Naive thymus-derived CD4-positive, alpha-beta T cell (primary cell): ENCODE data around the gene B3GAT2. TPM values are rescaled to one million over a fixed set of nuclear protein-coding genes. Genes with fewer than 3 reads are reported as not detected.

Experiments
- ATAC-seq: fragments of 150-1000 bp; cut with Tn5 transposase; 2 replicates; pipeline ENCODE4 v1.10.0; 2021; ENCODE audit warnings: mild to moderate bottlenecking, moderate library complexity
- CTCF ChIA-PET: fragments of 350-600 bp; sonication (Branson Sonifier 250); formaldehyde crosslinking; loops from one replicate; lab custom pipeline; 2021; ENCODE audit warnings: antibody characterized with exemption; lab: Charles Lee
- POLR2A ChIA-PET: fragments of 350-600 bp; sonication (Branson Sonifier 250); formaldehyde crosslinking; loops from one replicate; lab custom pipeline; 2021; ENCODE audit warnings: antibody characterized with exemption, inconsistent platforms; lab: Charles Lee
- DNase-seq, 9 donors: peaks; one replicate each; pipeline versions ENCODE4 v3.0.0 to v3.0.0-alpha.2; 2020 to 2022; ENCODE audit warnings: mixed read lengths in 1 of 9
- H3K27ac ChIP-seq: one replicate; pipeline ENCODE4 v1.7.0; 2013; ENCODE audit warnings: mild to moderate bottlenecking, low read depth, low read length, moderate library complexity
- H3K27me3 ChIP-seq, 2 donors: one replicate each; pipeline ENCODE4 v1.7.0; 2013; ENCODE audit warnings: low read length in 2 of 2, mild to moderate bottlenecking in 2 of 2, moderate library complexity in 2 of 2; ENCODE audit not compliant: control insufficient read depth in 2 of 2, insufficient read depth in 2 of 2
- H3K36me3 ChIP-seq, 3 experiments: 1 replicate in 2 of 3; 2 replicates in 1 of 3; pipeline ENCODE4 v1.7.0; 2013; ENCODE audit warnings: low read length in 3 of 3, mild to moderate bottlenecking in 3 of 3, moderate library complexity in 1 of 3; ENCODE audit not compliant: insufficient read depth in 3 of 3, control insufficient read depth in 2 of 3
- H3K4me1 ChIP-seq, 2 donors: one replicate each; pipeline ENCODE4 v1.7.0; 2013; ENCODE audit warnings: low read length in 2 of 2, mild to moderate bottlenecking in 2 of 2, moderate library complexity in 1 of 2; ENCODE audit not compliant: control insufficient read depth in 2 of 2, insufficient read depth in 2 of 2
- H3K4me3 ChIP-seq: 2 replicates; pipeline ENCODE4 v1.7.0; 2013; ENCODE audit warnings: mild to moderate bottlenecking, low read length
- H3K9me3 ChIP-seq, 3 experiments: 1 replicate in 2 of 3; 2 replicates in 1 of 3; pipeline ENCODE4 v1.7.0; 2013; ENCODE audit warnings: low read length in 3 of 3; ENCODE audit not compliant: control insufficient read depth in 2 of 3
- H3K27ac Mint-ChIP-seq, 9 donors: one replicate each; pipeline ENCODE4 v1.8.0; 2020 to 2022; ENCODE audit warnings: mixed read lengths in 9 of 9, mild to moderate bottlenecking in 8 of 9, moderate library complexity in 5 of 9, inconsistent platforms in 2 of 9
- H3K27me3 Mint-ChIP-seq, 5 donors: one replicate each; pipeline ENCODE4 v1.8.0; 2021 to 2022; ENCODE audit warnings: mixed read lengths in 5 of 5, mild to moderate bottlenecking in 1 of 5
- H3K36me3 Mint-ChIP-seq, 5 donors: one replicate each; pipeline ENCODE4 v1.8.0; 2020 to 2022; ENCODE audit warnings: mixed read lengths in 5 of 5, mild to moderate bottlenecking in 3 of 5, inconsistent platforms in 1 of 5
- H3K4me1 Mint-ChIP-seq, 7 donors: one replicate each; pipeline ENCODE4 v1.8.0; 2020 to 2022; ENCODE audit warnings: mixed read lengths in 7 of 7, mild to moderate bottlenecking in 3 of 7, inconsistent platforms in 1 of 7
- H3K4me3 Mint-ChIP-seq, 10 donors: one replicate each; pipeline ENCODE4 v1.8.0; 2020 to 2022; ENCODE audit warnings: mild to moderate bottlenecking in 10 of 10, mixed read lengths in 10 of 10, moderate library complexity in 6 of 10, inconsistent platforms in 2 of 10
- H3K9me3 Mint-ChIP-seq, 11 donors: one replicate each; pipeline ENCODE4 v1.8.0; 2020 to 2022; ENCODE audit warnings: mixed read lengths in 11 of 11, mild to moderate bottlenecking in 4 of 11, inconsistent platforms in 1 of 11, moderate library complexity in 1 of 11
- intact Hi-C, 2 donors: fragments of 100-400 bp; cut with micrococcal nuclease; formaldehyde crosslinking; loops; one replicate each; pipeline ENCODE4 v1.15.1; 2023
- polyA plus RNA-seq, 2 donors: library from polyadenylated mRNA; unstranded; fragments of 300-500 nt; fragmentation: Illumina TruSeq; gene quantifications; one replicate each; pipeline ENCODE4 v1.2.3, GENCODE V29; 2021
- total RNA-seq, 6 experiments: library from RNA in 5 of 6; stranded (reverse) in 5 of 6; gene quantifications; 1 replicate in 5 of 6; 2 replicates in 1 of 6; pipeline ENCODE4 v1.2.3 and lab custom pipeline; 2021 to 2026

B3GAT2 gene
- total and polyA plus RNA-seq, 7 experiments from 2014 or later, result 0.49 to 0.72 TPM; not detected in 5

- H3K4me1 ChIP-seq, result no peaks in the 10 kb centered on the region
- Mint-ChIP-seq H3K27me3 (no peaks in the 10 kb centered on the region), H3K9me3 (no peaks in the 10 kb centered on the region), H3K4me3 (no peak overlapping the region), H3K4me1 (peaks cover 0 to 16% (median 12%) of the 10 kb centered on the region in 7 donors), H3K27ac (no peak overlapping the region), H3K36me3 (peaks cover 5 to 31% (median 21%) of the 10 kb centered on the region in 5 donors)
- ATAC-seq (no peak), DNase-seq (no peak)
- ChIA-PET CTCF (interaction anchor here (0.9 kb wide), 1 partner anchor 43 kb away, joined by 3 read pairs; no protein-coding TSS in a partner anchor), POLR2A (no interaction called here)
- H3K36me3 ChIP-seq, result no peaks in the 10 kb centered on the region
- intact Hi-C loops, result no loop called here
- H3K27ac ChIP-seq, result no peak overlapping the region
- H3K4me3 ChIP-seq, result no peak overlapping the region
- H3K27me3 ChIP-seq, result no peaks in the 10 kb centered on the region
- no peaks in the 10 kb centered on the region for H3K9me3 ChIP-seq
Measured at GRCh38 chr6:70841112-70841511, 115.7 kb downstream of the B3GAT2 start.

- no peak for ATAC-seq
- H3K4me3 ChIP-seq, result no peak overlapping the region
- intact Hi-C loops, result no loop called here
- POLR2A ChIA-PET, result no interaction called here
- Mint-ChIP-seq H3K27me3 (no peaks in the 10 kb centered on the region), H3K36me3 (peaks cover 0 to 30% (median 21%) of the 10 kb centered on the region in 5 donors), H3K4me3 (no peak overlapping the region), H3K9me3 (no peaks in the 10 kb centered on the region), H3K4me1 (peaks cover 0 to 11% (median 4%) of the 10 kb centered on the region in 7 donors), H3K27ac (no peak overlapping the region)
- no peaks in the 10 kb centered on the region for H3K36me3 ChIP-seq
- H3K27ac ChIP-seq, result no peak overlapping the region
- no peak for DNase-seq
- H3K9me3 ChIP-seq, result no peaks in the 10 kb centered on the region
- no peaks in the 10 kb centered on the region for H3K27me3 ChIP-seq
- H3K4me1 ChIP-seq, result no peaks in the 10 kb centered on the region
- CTCF ChIA-PET, result no interaction called here
Measured at GRCh38 chr6:70839286-70840266, 117.3 kb downstream of the B3GAT2 start.

- ATAC-seq (no peak), DNase-seq (no peak)
- POLR2A ChIA-PET, result no interaction called here
- no peaks in the 10 kb centered on the region for H3K9me3 ChIP-seq
- Mint-ChIP-seq H3K36me3 (peaks cover 0 to 31% (median 23%) of the 10 kb centered on the region in 5 donors), H3K4me1 (peaks cover 0 to 9% (median 4%) of the 10 kb centered on the region in 7 donors), H3K27me3 (no peaks in the 10 kb centered on the region), H3K4me3 (no peak overlapping the region), H3K27ac (no peak overlapping the region), H3K9me3 (no peaks in the 10 kb centered on the region)
- no peak overlapping the region for H3K4me3 ChIP-seq
- H3K27ac ChIP-seq, result no peak overlapping the region
- no peaks in the 10 kb centered on the region for H3K36me3 ChIP-seq
- no peaks in the 10 kb centered on the region for H3K4me1 ChIP-seq
- H3K27me3 ChIP-seq, result no peaks in the 10 kb centered on the region
- intact Hi-C loops, result no loop called here
- CTCF ChIA-PET, result interaction anchor here (0.6 kb wide), 1 partner anchor 328 kb away, joined by 3 read pairs; no protein-coding TSS in a partner anchor
Measured at GRCh38 chr6:70838907-70839285, 118.0 kb downstream of the B3GAT2 start.

GRCh38 chr6:70834520-70834919, 122.3 kb downstream of the B3GAT2 start:
- Mint-ChIP-seq H3K27ac (no peak overlapping the region), H3K4me1 (peaks cover 0 to 7% (median 4%) of the 10 kb centered on the region in 7 donors), H3K9me3 (peaks cover 0 to 7% (median 3%) of the 10 kb centered on the region in 11 donors), H3K36me3 (peaks cover 0 to 42% (median 22%) of the 10 kb centered on the region in 5 donors), H3K4me3 (no peak overlapping the region), H3K27me3 (no peaks in the 10 kb centered on the region)
- DNase-seq (no peak), ATAC-seq (no peak)
- Histone ChIP-seq H3K4me1 (no peaks in the 10 kb centered on the region), H3K4me3 (no peak overlapping the region), H3K27ac (no peak overlapping the region), H3K9me3 (no peaks in the 10 kb centered on the region), H3K36me3 (no peaks in the 10 kb centered on the region), H3K27me3 (no peaks in the 10 kb centered on the region)
- ChIA-PET POLR2A (no interaction called here), CTCF (no interaction called here)
- intact Hi-C loops, result no loop called here

GRCh38 chr6:70831427-70831826, 125.4 kb downstream of the B3GAT2 start:
- no peak overlapping the region for H3K4me3 Mint-ChIP-seq
- peaks cover 0 to 7% (median 3%) of the 10 kb centered on the region in 11 donors for H3K9me3 Mint-ChIP-seq
- POLR2A ChIA-PET, result no interaction called here
- intact Hi-C loops, result no loop called here
- no peak for DNase-seq
- peaks cover 0 to 19% (median 0%) of the 10 kb centered on the region in 7 donors for H3K4me1 Mint-ChIP-seq
- ATAC-seq, result no peak
- H3K27ac ChIP-seq, result no peak overlapping the region
- H3K27me3 ChIP-seq, result no peaks in the 10 kb centered on the region
- H3K4me3 ChIP-seq, result no peak overlapping the region
- no peaks in the 10 kb centered on the region for H3K4me1 ChIP-seq
- no peaks in the 10 kb centered on the region for H3K9me3 ChIP-seq
- H3K27me3 Mint-ChIP-seq, result no peaks in the 10 kb centered on the region
- H3K36me3 ChIP-seq, result no peaks in the 10 kb centered on the region
- peaks cover 0 to 39% (median 21%) of the 10 kb centered on the region in 5 donors for H3K36me3 Mint-ChIP-seq
- H3K27ac Mint-ChIP-seq, result no peak overlapping the region
- CTCF ChIA-PET, result no interaction called here

GRCh38 chr6:70823651-70824050, 133.2 kb downstream of the B3GAT2 start:
- H3K27ac Mint-ChIP-seq, result no peak overlapping the region
- H3K4me3 ChIP-seq, result no peak overlapping the region
- H3K27ac ChIP-seq, result no peak overlapping the region
- no peaks in the 10 kb centered on the region for H3K27me3 Mint-ChIP-seq
- ATAC-seq (no peak), DNase-seq (no peak)
- CTCF ChIA-PET, result no interaction called here
- H3K9me3 Mint-ChIP-seq, result peaks cover 0 to 16% (median 7%) of the 10 kb centered on the region in 11 donors
- no peak overlapping the region for H3K4me3 Mint-ChIP-seq
- H3K4me1 Mint-ChIP-seq, result peaks cover 0 to 9% (median 3%) of the 10 kb centered on the region in 7 donors
- H3K9me3 ChIP-seq, result no peaks in the 10 kb centered on the region
- intact Hi-C loops, result no loop called here
- no peaks in the 10 kb centered on the region for H3K4me1 ChIP-seq
- H3K36me3 ChIP-seq, result peaks cover 0 to 4% (median 0%) of the 10 kb centered on the region in 3 experiments
- no peaks in the 10 kb centered on the region for H3K27me3 ChIP-seq
- POLR2A ChIA-PET, result no interaction called here
- peaks cover 3 to 45% (median 27%) of the 10 kb centered on the region in 5 donors for H3K36me3 Mint-ChIP-seq
